ENCODE results near the gene ING5.
A peak's percentile ranks its signal among the peaks of the same experiment; 100 is the strongest.

ING5 gene

DNA sequence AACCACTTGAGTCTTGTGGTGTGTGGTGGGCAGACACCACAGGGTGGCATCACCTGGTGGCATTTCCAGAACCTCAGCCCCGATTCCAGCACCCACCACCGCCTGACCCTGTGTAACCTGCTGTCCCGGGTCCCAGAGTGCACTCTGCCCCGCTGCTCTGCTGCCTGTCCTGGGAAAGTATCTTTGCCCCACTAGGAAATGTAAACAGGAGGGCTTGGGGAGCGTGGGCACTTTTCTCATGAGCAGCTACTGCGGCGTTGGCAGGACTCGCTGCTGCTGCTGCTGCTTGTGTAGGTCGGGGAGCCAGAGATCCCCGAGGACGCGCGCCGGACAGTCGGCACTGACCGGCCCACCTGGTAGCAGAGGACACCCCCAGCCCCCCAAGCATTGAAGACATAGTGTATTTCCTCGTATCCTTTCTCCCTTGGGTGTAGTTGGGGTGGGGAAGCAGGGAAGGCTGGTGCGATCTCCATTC lies 28.6 kb upstream of the ING5 start:
- peak; percentile 8 for DNase-seq

GRCh38 chr2:241673797-241674725 lies 27.8 kb upstream of the ING5 start:
- no peak for DNase-seq

DNA sequence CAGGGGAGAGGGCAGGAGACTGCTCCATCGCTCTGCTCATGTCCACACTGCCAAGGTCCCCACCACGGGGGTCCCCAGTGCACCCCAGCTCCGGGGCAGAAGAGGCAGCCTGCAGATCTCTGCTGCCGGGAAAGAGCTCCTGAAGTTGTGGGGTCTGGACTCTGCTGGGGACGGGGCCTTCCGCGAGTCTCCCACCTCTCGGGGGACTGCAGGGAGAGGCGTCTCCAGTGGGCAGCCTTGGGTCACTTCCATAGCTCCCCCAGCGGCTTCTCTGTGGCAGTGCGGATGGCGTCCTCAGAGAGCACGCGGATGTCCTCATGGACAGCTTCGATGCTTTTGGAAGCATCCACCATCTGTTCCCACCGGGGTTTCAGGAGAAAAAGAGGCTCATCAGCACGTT lies 26.0 kb upstream of the ING5 start:
- no peak for DNase-seq

DNA sequence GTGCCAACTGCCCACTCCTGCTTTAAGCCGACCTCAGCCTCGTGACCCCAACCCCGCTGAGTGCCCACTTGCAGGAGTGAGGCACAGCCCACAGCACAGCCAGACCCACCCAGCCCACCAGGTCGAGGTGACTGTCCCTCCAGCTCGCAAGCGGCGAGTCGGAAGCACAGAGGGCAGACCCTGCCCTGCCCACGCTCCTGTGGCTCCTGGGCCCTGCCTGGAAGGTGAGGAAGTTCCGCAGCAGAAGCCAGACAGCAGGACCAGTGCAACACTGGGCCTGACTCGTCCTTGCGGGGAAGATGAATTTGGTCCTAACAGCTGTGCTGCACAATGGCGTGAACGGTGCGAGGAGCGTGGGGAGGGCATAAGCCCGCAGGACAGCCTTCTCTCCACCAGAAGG lies 25.2 kb upstream of the ING5 start:
- DNase-seq: no peak

- DNase-seq: no peak
Observed at GRCh38 chr2:241677392-241677791, 24.4 kb upstream of the ING5 start.

- no peak for DNase-seq
Observed at GRCh38 chr2:241678307-241678706, 23.5 kb upstream of the ING5 start.

GRCh38 chr2:241678784-241679540 lies 22.9 kb upstream of the ING5 start:
- DNase-seq: no peak

DNA sequence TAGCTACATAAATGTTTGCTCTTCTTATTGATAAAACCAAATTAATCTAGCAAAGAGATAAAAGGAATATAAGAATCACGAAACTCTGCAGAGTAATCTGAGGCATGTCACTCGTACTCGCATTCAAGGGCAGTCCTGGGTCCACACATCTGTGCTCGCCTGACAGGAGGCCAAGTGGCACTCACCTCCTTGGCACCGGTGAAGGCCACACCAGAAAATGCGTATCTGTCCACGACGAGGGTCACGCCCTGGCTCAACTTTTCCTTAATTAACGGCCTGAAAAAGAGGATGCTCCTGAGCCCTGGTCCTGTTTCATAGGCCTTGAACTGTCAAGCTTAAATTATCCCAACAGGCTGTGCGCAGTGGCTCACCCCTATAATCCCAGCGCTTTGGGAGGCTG lies 21.8 kb upstream of the ING5 start:
- DNase-seq: no peak

GRCh38 chr2:241680827-241681599 lies 20.8 kb upstream of the ING5 start:
- no peak for DNase-seq

DNA sequence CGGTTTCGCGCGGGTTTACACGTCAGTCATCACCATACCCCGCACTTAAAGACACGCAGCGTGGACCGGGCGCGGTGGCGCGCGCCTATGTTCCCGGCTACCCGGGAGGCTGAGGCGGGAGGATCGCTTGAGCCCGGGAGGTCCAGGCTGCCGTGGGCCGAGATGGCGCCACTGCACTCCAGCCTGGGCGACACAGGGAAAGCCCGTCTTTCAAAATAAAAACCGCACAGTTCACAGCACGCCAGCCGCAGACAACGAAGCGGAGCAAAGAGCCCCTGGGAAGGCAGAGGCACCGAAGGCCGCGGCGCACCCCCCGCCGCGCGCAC lies 15.6 kb upstream of the ING5 start:
- DNase-seq: no peak

GRCh38 chr2:241686650-241687425 lies 15.0 kb upstream of the ING5 start, which contains the start of gene DTYMK:
Gene DTYMK, minus strand, starts transcription at chr2:241686815. Its CDS starts 32 bp downstream, at chr2:241686783.
- DNase-seq: peak; percentile 96

GRCh38 chr2:241689306-241689705 lies 12.5 kb upstream of the ING5 start:
- no peak for DNase-seq

- DNase-seq: no peak
Observed at GRCh38 chr2:241690202-241690717, 11.6 kb upstream of the ING5 start.

DNA sequence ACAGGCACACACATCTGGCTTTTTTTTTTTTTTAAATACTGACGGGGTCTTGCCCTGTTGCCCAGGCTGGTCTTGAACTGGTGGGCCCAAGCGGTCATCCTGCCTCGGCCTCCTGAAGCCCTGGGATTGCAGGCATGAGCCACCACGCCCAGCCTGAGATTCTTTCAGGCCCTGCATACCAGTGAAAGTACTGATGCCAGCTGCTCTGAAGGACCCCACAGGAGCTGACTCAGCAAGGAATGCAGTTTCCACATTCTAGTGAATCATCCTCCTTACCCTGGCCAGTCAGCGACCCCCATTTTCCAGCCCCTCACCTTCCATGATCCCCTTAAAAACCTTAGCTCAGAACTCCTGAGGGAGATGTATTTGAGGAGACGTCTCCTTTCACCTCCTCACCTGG lies 9.4 kb upstream of the ING5 start:
- DNase-seq: no peak

DNA sequence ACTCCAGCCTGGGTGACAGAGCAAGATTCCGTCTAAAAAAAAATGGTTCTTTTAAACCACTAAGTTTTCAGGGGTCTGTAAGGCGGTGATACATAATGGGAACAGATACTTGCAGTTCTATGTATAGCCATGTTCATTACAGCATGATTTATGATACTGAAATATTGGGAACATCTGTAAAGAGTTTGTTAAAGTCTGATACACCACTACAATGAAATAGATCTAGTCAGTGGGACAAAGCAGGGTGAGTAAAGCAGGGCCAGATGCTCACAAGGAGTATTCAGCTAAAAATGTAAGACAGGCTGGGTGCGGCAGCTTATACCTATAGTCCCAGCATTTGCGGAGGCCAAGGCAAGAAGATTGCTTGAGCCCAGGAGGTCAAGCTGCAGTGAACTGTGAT lies 6.2 kb upstream of the ING5 start:
- DNase-seq: no peak

DNA sequence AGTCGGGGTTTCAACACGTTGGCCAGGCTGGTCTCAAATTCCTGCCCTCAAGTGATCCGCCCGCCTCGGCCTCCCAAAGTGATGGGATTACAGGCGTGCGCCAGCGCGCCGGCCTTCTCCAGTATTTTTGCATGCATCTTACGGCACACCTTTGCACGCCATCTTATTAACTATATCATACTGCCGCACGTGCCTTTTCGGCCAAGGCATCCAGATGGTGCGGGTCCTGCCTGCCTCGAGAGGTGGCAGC lies 765 bp upstream of the ING5 start:
- DNase-seq: peak; percentile 90

DNA sequence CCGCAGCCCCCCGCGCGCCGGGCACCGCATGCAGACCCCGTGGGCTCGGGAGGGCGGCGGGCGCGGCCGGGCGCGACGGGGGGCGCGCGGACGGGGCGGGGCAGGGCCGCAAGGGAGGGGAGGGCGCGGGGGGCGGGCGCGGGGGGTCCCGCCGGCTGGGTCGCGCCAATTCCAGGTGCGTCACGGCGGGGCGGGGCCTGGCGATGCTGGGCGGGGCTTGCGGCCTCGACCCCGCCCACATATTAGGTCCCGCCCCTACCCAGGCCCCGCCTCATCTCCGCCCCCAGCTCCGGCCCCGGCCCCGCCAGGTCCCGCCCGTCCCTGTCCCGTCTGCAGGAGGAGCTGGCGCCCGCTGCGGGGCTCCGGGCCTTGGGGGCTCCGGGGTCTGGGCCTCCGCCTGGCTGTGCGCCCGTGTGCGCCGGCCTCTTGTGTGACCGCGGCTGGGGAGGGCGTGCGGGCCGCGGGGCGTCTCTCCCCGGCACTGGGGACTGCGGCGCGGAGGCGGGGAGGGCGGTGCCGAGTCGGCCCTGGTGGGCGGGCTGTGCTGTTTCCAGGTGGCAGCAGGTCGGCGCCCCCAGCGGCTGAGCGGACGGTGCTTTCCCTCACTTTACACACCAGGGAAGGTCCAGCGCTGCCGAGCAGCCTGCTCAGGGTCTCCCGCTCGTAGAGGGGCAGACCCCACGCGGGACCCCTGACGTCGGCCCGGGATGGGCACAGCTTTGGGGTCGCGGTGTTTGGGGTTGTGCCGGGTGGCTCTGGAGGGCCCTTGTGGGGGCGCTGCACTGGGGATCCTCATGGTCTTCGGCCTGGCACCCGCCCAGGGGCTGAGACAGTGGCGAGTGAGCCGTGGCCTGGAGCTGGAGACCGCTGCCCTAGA lies 554 bp downstream of the ING5 start:
- peak; percentile 89 for DNase-seq

GRCh38 chr2:241703032-241703604 lies 1.3 kb downstream of the ING5 start:
- no peak for DNase-seq

- DNase-seq: no peak
Observed at GRCh38 chr2:241706537-241706936, 4.7 kb downstream of the ING5 start.

- no peak for DNase-seq
Observed at GRCh38 chr2:241708879-241709278, 7.0 kb downstream of the ING5 start.

DNA sequence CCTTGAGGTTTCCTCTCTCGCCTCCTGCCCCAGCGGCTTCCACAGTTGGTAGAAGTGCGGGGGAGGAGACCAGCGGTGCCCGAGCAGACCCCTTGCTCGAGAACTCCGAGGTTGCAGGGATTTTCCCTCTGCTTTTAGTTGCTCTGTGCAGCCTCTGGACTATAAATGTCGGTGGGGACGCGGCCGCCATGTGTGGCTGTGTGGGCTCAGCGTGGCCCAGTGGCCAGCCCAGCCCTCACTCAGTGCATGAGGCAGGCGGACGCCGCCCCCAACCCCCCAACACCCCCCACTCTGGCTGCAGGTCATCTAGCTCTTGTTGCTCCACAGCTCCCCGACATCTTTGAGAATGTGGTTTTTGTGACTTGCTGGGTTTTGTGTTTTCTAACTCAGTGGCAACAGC lies 17.3 kb downstream of the ING5 start:
- no peak for DNase-seq
